GM21717 (cell line): ENCODE measurements around the gene NDUFAF3.

Experiments used
- ATAC-seq: cut with Tn5 transposase; IDR thresholded peaks from one replicate; pipeline ENCODE4 v1.9.1; 2021; ENCODE audit warnings: mild to moderate bottlenecking, moderate library complexity; ENCODE audit not compliant: unreplicated experiment

NDUFAF3 gene

DNA sequence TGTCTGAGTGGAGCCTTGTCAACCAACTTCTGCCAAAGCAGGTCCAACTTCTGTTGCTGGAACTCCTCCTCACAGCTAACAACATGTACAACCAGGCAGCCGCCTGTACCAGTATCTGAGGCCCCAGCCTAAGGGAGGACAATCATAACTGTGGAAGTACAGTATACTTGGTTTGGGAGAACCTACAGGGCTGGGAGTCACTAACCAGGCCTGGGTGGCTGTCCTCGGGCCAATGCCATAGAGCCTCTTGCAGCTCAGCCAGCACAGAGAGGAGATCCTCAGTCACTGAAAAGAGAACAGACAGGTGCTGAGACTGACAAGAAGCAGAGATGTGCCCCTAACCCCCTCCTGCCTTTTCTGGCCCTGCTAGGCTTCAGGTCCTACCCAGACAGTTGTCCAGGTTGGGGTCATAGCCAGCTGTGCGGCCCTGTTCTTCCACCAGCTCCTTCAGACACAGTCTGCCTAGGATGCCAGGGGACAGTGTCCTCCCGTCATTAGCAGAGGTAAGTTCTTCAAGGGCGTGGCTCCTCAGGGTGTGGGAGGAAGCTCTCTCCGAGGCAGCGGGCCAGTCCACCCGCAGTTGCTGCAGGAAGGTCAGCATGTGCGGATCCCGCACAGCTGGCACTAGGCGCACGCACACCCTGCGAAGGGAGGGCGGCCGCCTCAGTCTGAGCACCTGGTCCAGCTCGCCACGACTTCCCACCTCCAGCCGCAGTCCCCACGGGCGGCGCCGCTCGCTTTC is 4.5 kb upstream of the NDUFAF3 start:
- ATAC-seq: no peak

DNA sequence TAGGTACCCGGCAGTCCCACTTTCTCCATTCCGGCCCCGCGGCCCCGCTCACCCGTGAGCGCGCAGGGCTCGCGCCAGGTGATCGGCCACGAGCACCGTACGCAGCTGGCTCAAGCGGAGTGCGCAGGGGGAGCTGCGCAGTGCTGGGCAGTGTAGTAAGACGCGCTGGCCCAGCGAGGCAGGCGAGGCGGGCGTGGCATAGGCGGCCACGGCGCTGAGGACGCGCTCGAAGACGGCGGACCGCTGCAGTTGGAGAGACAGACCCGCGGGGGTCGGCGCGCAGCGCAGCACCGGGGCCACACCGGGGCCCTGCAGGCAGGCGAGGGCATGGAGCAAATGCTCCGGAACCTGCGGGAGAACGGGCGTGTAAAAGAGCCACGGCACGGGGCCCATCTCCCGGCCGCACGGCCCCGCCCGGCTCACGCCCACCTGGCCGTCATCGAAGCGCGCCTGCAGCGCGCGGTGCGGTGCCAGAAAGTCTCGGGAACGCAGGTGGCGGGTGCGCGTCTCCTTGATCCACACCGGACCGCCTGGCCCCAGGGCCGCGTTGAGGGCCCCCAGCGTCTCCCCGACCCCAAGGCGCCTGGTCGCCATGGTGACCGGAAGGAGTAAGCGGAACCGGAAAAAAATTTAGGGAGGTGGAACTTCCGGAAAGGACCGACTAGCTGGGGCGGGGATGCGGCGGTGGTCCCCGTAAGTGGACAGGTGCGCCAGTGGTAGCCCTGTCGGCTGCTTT is 3.8 kb upstream of the NDUFAF3 start, which contains the start of gene DALRD3:
Gene DALRD3, minus strand, starts transcription at position 610 of the 736 bp plus-strand sequence. Its CDS starts 16 bp downstream, at position 594.
- ATAC-seq: no peak

DNA sequence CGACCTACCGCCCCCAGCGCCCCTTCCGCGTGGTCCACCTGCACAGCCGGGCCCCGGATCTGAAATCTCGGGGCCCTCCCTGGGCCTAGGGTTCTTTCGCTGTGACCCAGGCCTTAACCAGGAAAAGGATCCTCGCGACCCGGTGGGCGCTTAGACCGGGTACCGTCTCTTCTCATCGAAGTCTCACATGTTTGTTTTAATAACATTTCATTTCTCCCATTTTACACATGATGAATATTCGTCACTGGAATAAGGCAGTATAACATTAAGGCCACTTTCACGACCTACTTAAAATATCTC is 3.3 kb upstream of the NDUFAF3 start:
- no peak for ATAC-seq

DNA sequence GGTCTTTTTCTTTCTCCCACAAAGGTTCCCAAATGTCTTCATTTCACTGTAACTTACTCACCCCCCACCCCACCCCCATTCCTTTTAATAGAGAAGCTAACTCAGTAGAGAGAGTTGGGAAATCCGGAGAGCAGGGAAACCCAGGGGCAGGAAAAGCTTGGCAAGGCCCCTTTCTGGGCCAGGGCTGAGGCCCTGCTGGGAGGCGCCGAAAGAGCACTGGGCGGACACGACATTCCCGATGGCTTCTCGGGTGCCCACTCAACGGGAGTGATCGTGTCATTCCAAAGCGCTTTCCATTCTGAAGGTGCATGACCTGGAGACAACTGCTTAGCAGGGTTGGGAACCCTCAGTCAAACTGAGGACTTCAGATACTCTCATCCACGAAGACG is 2.0 kb upstream of the NDUFAF3 start:
- no peak for ATAC-seq

DNA sequence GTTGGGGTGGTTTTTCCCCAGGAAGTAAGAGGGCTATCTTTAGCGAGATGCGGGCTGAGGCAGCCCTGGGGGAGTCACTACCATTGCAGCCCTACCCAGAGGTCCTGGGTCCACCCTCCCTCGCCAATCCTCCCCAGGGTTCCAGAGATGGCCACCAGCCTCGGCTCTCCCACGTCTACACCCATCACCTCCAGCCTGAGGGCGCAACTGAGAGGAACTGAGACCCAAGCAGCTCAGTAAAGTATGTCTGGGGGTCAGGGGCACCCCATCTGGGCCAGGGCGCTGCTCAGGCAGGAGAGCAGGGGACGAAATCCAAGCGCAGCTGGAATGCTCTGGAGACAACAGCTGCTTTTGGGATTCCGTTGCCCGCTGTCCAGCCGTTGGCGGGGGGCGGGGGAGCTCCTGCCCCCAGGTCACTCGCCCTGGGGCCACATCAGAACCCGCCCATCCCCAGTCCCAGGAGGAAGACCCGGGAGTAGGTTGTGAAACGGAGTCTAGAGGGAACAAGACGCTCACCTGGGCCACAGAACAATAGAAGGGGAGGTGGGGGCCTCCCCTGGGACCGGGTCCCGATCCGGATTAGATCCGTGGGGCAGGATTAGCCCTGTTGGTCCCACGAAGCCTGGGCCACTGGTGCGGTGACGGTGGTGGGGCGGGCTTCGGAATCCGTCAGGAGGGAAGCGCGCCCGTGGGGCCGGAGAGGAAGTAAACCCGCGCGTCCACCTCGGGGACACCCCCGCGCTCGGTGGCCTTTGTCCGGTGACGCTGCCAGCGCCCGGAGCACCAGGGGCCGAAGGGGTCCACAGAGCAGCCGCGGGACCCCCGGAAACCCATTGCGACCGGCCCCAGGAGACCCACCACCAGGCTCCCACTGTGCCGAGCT is 1.4 kb upstream of the NDUFAF3 start:
- peak; percentile 5 for ATAC-seq

DNA sequence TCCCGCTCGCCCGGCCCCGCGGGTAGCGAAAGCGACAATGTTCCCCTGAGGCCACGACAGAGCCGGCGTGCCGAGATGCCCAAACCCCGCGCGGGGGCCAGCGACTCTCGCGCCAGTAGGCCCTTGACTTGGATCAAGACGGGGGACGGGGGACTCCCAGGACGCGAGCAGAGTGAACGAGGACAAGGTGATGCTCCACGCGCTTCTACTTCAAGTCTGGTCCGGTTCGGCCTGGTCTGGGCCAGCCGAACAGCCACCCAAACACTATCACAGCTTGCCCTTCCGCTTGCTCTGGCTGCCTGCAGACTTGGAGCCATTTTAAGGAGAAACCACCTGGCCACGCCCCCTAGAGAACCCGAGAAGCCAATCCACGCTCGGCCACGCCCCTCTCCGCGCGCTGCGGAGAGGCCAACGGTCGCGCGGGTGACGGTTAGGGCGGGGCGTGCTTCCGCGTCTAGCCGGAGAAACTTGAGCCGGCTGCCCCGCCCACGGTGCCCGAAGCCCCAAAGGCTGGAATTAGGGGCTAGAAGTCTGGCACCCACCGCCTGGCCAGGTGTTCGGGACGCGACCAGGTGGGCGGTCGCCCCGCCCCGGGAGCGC is 608 bp upstream of the NDUFAF3 start:
- peak; percentile 45 for ATAC-seq

DNA sequence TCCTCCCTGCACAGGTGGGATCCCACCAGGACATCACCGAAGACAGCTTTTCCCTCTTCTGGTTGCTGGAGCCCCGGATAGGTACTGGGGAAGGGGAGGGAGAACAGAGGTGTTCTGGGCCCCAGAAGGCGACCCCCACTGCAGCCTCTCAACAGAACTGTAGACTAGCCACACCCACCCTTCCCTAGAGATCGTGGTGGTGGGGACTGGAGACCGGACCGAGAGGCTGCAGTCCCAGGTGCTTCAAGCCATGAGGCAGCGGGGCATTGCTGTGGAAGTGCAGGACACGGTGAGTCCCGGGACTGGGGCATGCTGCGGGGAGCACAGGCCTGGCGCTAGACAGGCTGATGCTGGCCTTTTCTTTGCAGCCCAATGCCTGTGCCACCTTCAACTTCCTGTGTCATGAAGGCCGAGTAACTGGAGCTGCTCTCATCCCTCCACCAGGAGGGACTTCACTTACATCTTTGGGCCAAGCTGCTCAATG is 809 bp downstream of the NDUFAF3 start:
- ATAC-seq: no peak

DNA sequence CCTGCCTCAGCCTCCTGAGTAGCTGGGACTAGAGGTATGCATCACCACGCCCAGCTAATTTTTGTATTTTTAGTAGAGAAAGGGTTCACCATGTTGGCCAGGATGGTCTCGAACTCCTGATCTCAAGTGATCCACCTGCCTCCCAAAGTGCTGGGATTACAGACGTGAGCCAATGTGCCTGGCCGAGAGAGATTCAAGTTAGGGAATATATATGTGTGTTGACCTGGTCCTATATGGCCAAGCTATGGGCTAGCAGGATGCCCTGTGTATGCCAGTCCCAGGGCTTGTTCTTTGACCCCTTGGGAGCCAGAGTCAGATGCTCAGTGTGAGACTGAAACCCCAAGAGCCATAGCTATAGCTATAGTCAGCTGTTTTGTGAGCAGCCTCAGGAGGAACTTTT is 1.9 kb downstream of the NDUFAF3 start:
- ATAC-seq: no peak

DNA sequence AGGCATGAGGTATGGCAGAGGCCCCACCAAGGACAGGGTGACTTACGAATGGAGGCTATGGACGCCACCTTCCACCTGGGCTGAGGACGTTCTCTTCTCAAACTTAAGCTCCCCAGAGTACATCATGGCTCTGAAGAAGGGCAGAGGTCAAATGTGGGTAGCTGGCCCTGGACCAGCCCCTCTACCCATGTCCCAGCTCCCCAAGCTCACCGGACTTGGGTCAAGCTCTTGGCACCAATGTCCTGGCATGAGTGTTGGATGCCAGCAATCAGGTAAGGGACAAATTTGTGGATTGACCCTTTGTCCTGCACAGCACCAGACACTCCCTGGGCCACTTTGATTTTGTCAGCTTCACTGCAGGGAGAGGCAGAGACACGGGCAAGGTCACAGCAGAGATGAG is 2.5 kb downstream of the NDUFAF3 start:
- ATAC-seq: no peak

DNA sequence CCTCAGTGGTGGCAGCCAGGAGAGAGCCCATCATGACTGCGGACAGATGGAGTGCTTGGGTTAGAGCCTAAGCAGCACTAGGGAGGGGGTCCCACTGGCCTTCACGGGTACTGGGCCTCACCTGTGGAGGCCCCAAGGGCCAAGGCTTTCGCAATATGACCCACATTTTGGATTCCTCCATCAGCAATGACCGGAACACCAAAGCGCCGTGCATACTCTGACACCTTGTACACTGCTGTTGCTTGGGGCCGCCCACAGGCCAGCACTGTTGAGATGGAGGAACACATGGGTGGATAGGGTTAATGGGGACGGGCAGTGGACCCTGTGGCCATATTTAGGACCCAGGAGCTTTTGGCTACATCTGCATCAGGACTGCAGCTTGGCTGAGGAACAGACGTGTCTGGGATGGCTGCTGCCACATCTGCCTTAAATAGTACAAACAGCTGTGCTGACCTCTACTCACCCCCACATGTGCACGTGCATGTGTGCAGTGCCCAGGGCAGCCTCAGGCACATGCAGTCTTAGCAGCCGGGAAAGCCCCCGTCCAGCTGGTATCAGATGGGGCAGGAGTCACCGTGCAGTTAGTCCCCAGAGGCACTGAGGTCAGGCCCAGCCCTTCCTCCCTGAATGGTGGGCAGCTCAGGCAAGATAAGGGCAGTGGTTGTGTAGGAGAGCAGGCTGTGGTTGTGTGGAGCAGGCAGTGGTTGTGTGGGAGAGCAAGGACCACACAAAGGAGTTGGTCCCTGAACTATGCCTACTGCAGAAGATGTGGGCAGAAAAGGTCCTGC is 3.3 kb downstream of the NDUFAF3 start:
- no peak for ATAC-seq

DNA sequence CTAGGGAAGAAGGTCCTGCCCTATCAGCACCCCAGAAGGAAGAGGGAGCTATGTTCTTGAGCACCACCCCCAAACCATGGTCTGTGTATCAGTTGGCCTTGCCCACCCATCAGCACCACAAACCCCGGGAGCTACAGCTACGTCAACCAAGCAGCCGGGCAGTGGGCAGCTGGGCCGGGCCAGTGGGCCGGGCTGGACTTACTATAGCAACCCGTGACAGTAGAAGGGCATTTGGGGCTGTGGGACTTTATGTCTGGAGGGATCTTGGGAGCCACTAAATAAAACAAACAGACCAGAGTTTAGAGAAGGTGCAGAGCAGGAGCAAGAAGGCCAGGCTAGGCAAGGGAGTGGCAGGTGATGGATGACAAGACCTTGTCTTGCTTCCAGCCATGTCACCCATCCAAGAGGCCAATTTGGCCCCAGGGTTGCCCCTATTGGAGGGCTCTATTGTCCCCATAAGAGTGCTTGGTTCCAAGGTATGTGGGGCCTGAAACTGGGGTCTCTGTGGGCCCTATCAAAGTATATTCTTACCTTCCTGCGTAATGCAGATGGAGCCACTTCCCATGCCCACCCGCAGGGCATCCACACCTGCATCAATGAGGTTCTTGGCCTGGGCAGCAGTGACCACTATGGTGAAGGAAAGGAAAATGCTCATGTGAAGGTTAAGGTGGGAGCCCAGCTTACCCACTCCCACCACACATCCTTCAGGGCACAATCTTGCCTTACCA is 4.0 kb downstream of the NDUFAF3 start:
- no peak for ATAC-seq

DNA sequence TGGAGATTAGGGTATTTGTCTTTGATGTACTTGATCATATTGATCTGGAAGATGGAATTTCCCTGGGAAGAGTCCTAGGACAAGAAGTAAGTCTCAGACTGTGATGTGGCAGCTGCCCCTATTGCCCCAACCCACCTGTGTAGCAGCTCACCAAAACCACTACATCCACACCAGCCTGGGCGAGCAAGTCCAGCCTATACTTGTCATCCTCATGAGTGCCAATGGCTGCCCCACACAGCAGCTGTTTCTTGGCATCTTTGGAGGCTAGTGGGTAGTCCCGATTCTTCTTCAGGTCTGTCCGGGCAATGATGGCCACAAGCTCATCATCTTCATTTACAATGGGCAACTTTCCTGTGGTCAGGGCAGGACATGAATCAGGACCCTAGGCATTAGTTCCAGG is 4.6 kb downstream of the NDUFAF3 start:
- ATAC-seq: no peak

DNA sequence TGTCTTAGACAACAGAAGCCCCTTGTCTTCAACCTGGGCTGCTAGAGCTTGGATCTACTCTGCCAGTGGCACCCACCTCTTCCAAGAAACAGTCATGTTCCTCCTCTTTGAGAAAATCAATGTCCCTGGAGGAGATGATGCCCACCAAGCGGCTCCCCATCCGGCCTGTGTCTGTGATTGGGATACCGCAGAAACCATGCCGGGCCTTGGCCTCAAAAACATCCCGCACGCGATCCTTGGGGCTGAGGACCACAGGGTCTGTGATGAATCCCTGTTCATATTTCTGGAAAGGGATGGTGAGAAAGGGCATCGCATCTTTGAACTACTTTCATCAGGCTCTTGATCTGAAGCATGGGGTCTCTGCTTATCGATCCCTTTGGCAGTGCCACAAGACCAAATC is 5.7 kb downstream of the NDUFAF3 start:
- ATAC-seq: no peak

DNA sequence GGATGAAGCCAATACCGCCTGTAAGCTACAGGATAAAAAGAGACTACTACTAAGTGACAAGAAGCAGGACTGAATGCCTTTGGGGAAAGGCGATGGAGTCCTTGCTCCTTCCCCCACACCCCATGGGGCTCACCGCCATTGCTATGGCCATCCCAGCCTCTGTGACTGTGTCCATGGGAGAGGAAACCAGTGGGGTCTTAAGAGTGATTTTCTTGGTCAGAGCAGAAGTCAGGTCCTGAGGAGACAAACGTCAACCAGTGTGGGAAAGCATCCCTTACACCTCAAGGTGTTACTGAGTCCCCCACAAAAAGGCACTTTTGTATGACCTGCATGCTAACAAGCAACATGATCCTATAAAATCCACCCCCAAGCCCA is 6.4 kb downstream of the NDUFAF3 start:
- ATAC-seq: no peak

DNA sequence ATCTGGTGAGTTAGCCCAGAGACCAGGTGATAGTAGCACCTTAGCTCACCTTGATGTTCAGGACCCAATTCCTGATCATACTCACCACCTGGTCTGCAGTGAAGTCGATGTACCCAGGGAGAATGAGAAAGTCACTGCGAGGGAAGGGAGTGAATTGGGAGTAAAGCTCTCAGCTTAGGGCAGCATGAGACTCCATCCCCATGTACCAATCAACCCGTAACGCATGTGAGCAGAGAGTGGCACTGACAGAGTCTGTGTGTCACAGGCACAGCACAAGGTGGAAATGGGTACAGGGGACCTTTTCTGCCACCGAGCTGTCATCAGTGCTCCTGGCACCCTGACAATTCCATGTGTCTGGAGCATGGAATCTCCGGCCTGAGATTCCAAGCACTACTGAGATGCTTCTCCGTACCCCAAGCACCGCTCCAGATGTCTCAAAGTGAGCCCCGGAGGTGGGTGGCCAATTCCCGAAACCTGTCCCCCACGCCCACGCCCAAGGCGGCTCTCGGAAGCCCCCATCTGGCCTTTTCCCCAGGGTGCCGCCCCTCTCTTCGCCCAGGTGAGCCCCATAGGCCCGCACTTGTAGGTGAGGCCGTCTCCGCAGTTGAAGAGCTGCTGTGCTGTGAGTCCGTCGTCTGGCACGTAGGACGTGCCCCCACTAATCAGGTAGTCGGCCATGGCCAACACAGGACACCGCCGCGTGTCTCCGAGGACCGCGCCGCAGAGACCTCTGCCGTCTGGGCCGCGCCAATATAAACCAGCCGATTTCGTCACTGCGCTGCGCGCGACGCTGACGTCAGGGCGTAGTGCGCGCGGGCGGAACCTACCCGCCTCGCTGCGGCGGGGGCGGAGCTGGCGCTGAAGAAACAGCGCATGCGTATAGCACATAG is 7.0 kb downstream of the NDUFAF3 start, which contains the start of gene IMPDH2:
Gene IMPDH2, minus strand, starts transcription at position 726 of the 890 bp plus-strand sequence. Its CDS starts 48 bp downstream, at position 678.
- ATAC-seq: peak; percentile 77

DNA sequence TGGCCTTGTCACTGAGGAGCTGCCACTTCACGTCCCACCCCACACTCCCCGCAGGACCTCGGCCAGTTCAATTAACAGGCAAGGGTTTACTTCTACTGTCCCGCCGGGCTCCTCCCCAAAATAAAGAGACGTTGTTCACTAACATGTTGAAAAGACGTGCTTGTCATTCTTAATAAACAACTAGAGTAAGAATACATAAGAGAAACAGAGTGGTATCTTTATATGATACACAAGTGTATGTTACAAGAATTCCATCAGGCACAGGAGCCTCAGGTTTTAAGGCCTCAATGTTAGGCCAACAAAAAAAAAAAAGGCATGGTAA is 7.6 kb downstream of the NDUFAF3 start:
- ATAC-seq: no peak

DNA sequence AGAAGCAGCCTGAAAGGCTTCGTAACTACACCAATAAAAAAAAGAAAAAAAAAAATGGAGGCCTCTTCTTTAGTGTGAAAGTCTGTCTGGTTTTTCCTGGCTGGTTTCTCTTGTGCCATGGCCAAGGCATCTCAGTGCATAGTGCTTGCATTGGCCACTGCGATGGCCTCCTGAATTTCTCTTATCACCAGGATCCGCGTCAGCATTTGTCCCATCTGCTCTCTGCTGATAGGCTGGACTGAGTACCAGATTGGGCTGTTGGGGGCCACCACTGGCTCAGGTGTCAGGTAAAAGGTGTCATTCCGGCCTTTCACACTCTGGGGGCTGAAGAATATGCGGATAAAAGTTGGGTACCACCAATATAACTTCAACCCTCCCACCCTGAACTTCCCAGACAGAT is 8.4 kb downstream of the NDUFAF3 start:
- ATAC-seq: no peak

DNA sequence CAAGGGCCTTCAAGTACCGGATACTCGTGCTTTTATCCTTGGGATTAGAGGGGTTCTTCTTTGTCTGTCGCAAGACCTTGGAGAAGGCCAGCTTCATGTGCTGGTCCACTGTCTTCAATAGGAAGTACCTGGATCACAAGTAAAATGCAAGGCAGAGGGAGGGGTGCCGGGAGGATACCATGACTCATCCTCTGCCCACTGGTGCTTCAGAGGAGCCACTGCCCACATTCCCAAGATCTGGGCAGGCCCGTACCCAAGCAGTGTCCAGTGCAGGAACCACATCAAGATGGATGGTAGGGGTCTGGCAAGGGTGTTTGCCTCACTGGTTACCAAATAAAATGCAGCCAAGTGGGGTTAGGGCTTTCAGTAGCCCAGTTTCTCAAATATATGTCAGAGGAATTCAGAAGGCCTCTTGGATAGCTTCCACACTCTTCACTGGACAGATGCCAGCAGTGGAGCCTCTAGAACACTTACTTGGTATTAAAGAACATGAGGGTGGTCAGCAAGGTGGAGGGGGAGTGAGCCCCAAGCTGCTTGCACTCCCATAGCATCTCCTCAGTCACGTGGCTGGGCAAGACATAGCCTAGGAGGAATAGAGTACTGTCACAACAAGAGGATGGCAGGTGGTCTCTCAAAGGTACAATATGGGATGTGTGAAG is 10.9 kb downstream of the NDUFAF3 start:
- ATAC-seq: no peak
